ENCODE results near the gene HSD3B2. TPM values are rescaled to one million over a fixed set of nuclear protein-coding genes. Genes with fewer than 3 reads are reported as not detected.

The HSD3B2 gene
- total and polyA plus RNA-seq, 2 experiments from 2014 or later = not detected

DNA sequence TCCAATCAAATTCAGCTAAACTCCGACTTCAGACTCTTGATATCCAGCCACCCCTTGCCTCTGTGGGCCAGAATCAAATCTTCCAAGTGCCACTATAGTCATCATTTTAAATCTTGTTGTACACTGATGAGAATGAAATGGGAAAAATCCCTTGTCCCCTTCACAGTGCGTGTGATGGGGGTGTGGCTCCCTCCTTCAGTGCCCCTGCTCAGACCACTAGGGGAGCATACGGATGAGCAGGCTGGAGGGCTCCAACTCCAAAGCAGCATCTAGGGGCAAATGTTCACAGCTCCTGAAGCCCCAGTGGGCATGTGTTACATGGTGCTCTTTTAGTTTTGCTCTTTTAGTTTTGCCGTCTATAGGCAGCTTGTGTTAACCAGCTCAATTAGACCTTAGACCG, 56.6 kb downstream of the HSD3B2 start:
- H3K9me2 ChIP-seq (ENCODE audit: insufficient read depth) = peaks cover 12% of the 10 kb centered on the region; the same call in 1 of the 2 replicates

More for the DNA sequence above, 56.6 kb downstream of the HSD3B2 start:
- H3K27me3 ChIP-seq (ENCODE audit: insufficient read depth) = no peaks in the 10 kb centered on the region
- DNase-seq (ENCODE audit: low spot score) (peak; percentile 17), ATAC-seq (peak; percentile 39)
- Mint-ChIP-seq H3K9me3 (no peaks in the 10 kb centered on the region), H3K4me1 (peaks cover 14% of the 10 kb centered on the region), H3K27me3 (ENCODE audit: insufficient read depth, low read depth, poor library complexity) (peaks cover 4% of the 10 kb centered on the region), H3K27ac (no peak overlapping the region), H3K36me3 (ENCODE audit: low read depth) (no peaks in the 10 kb centered on the region), H3K4me3 (no peak overlapping the region)
- H4K20me1 ChIP-seq (replicated peaks; ENCODE audit: insufficient read depth) = no peaks in the 10 kb centered on the region
- no peaks in the 10 kb centered on the region for H3K36me3 ChIP-seq (ENCODE audit: insufficient read depth)
- no peak overlapping the region for H3K4me2 ChIP-seq
- H3F3A ChIP-seq (replicated peaks; ENCODE audit: low read depth) = no peaks in the 10 kb centered on the region
- TF ChIP-seq CREB1 (CRISPR knock-in tag; IDR thresholded peaks at IDR 0.05; ENCODE audit: low read depth) = no peak
- no peak for TF ChIP-seq NANOG (IDR thresholded peaks at IDR 0.05; ENCODE audit: borderline replicate concordance)
- no peak for TF ChIP-seq JUNB (IDR thresholded peaks at IDR 0.05; ENCODE audit: unreplicated experiment)
- TF ChIP-seq EZH2phosphoT487 (IDR thresholded peaks at IDR 0.05; ENCODE audit: unreplicated experiment) = no peak
- TF ChIP-seq, protein P1, sequence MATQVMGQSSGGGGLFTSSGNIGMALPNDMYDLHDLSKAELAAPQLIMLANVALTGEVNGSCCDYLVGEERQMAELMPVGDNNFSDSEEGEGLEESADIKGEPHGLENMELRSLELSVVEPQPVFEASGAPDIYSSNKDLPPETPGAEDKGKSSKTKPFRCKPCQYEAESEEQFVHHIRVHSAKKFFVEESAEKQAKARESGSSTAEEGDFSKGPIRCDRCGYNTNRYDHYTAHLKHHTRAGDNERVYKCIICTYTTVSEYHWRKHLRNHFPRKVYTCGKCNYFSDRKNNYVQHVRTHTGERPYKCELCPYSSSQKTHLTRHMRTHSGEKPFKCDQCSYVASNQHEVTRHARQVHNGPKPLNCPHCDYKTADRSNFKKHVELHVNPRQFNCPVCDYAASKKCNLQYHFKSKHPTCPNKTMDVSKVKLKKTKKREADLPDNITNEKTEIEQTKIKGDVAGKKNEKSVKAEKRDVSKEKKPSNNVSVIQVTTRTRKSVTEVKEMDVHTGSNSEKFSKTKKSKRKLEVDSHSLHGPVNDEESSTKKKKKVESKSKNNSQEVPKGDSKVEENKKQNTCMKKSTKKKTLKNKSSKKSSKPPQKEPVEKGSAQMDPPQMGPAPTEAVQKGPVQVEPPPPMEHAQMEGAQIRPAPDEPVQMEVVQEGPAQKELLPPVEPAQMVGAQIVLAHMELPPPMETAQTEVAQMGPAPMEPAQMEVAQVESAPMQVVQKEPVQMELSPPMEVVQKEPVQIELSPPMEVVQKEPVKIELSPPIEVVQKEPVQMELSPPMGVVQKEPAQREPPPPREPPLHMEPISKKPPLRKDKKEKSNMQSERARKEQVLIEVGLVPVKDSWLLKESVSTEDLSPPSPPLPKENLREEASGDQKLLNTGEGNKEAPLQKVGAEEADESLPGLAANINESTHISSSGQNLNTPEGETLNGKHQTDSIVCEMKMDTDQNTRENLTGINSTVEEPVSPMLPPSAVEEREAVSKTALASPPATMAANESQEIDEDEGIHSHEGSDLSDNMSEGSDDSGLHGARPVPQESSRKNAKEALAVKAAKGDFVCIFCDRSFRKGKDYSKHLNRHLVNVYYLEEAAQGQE (IDR thresholded peaks at IDR 0.05; ENCODE audit: unreplicated experiment) = no peak
- TF ChIP-seq, protein P2, sequence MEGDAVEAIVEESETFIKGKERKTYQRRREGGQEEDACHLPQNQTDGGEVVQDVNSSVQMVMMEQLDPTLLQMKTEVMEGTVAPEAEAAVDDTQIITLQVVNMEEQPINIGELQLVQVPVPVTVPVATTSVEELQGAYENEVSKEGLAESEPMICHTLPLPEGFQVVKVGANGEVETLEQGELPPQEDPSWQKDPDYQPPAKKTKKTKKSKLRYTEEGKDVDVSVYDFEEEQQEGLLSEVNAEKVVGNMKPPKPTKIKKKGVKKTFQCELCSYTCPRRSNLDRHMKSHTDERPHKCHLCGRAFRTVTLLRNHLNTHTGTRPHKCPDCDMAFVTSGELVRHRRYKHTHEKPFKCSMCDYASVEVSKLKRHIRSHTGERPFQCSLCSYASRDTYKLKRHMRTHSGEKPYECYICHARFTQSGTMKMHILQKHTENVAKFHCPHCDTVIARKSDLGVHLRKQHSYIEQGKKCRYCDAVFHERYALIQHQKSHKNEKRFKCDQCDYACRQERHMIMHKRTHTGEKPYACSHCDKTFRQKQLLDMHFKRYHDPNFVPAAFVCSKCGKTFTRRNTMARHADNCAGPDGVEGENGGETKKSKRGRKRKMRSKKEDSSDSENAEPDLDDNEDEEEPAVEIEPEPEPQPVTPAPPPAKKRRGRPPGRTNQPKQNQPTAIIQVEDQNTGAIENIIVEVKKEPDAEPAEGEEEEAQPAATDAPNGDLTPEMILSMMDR (conservative IDR thresholded peaks at IDR 0.05; ENCODE audit: low read depth in 2 of 2) = peak in 1 of 2 experiments; percentile 26; a peak in 1 of 4 replicates
- TF ChIP-seq, protein P3, sequence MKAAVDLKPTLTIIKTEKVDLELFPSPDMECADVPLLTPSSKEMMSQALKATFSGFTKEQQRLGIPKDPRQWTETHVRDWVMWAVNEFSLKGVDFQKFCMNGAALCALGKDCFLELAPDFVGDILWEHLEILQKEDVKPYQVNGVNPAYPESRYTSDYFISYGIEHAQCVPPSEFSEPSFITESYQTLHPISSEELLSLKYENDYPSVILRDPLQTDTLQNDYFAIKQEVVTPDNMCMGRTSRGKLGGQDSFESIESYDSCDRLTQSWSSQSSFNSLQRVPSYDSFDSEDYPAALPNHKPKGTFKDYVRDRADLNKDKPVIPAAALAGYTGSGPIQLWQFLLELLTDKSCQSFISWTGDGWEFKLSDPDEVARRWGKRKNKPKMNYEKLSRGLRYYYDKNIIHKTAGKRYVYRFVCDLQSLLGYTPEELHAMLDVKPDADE (IDR thresholded peaks at IDR 0.05) = no peak
- TF ChIP-seq ZNF331 (CRISPR knock-in tag; IDR thresholded peaks at IDR 0.05; ENCODE audit: low read depth) = no peak
- H3K4me3 ChIP-seq = no peak overlapping the region
- H3K4me1 ChIP-seq (ENCODE audit: insufficient read depth) = peaks cover 2% of the 10 kb centered on the region; the same call in 1 of the 2 replicates
- H2AFZ ChIP-seq = no peak overlapping the region
- no peak overlapping the region for H3K27ac ChIP-seq (ENCODE audit: low read depth)
- H3K79me2 ChIP-seq (replicated peaks; ENCODE audit: insufficient read depth) = no peaks in the 10 kb centered on the region
